ENCODE measurements around the gene WBP1L.

- TF ChIP-seq POLR2A (IDR thresholded peaks at IDR 0.05) (peak; percentile 7), CTCF (IDR thresholded peaks at IDR 0.05) (no peak)
Observed at GRCh38 chr10:102799691-102800471, 56.1 kb downstream of the WBP1L start.
